Sigmoid colon (tissue), 3 donors: ENCODE results near the gene GSDMA.

Experiments
- POLR2A ChIP-seq, 2 donors: fragments of 450-650 bp; IDR thresholded peaks; one replicate each; pipeline ENCODE4 v1.6.1; 2016; ENCODE audit warnings: antibody characterized with exemption in 2 of 2, mild to moderate bottlenecking in 2 of 2, moderate library complexity in 2 of 2
- TF ChIP-seq, protein P1 (sequence below), 4 experiments: fragments of 450-650 bp in 3 of 4; fragments of 200-600 bp in 1 of 4; IDR thresholded peaks; one replicate each; pipeline ENCODE4 v1.5.1; 2016 to 2019; ENCODE audit warnings: antibody characterized with exemption in 4 of 4, mild to moderate bottlenecking in 3 of 4, moderate library complexity in 2 of 4

DNA sequence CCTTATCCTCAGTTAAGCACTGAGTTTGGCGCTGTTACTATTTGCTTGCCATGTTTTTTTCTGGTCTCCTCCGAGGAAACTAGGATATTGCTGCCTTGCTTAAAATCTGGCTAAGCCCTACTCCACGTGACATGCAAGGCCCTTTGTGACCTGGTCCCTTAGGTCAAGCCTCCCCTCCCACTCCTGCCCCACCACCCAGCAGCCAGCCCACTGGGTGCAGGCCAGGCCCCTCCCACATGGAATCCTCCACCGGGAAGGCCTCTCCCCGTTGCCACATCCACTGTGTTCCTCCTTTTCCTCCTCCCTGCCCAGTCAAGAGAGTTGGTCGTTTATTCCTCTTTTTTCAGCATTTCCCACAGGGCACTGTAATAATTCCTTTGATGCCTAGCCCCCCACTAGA lies 34.0 kb downstream of the GSDMA start:
- no peak for TF ChIP-seq POLR2A (IDR thresholded peaks at IDR 0.05)
- TF ChIP-seq, protein P1, sequence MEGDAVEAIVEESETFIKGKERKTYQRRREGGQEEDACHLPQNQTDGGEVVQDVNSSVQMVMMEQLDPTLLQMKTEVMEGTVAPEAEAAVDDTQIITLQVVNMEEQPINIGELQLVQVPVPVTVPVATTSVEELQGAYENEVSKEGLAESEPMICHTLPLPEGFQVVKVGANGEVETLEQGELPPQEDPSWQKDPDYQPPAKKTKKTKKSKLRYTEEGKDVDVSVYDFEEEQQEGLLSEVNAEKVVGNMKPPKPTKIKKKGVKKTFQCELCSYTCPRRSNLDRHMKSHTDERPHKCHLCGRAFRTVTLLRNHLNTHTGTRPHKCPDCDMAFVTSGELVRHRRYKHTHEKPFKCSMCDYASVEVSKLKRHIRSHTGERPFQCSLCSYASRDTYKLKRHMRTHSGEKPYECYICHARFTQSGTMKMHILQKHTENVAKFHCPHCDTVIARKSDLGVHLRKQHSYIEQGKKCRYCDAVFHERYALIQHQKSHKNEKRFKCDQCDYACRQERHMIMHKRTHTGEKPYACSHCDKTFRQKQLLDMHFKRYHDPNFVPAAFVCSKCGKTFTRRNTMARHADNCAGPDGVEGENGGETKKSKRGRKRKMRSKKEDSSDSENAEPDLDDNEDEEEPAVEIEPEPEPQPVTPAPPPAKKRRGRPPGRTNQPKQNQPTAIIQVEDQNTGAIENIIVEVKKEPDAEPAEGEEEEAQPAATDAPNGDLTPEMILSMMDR (IDR thresholded peaks at IDR 0.05), result no peak
